Measurements from ENCODE around the gene COX11.

COX11 gene

GRCh38 chr17:54956791-54957190 is 11.7 kb downstream of the COX11 start:
- no peak for DNase-seq

- no peak for DNase-seq
Observed at GRCh38 chr17:54951286-54951685, 17.2 kb downstream of the COX11 start.

- DNase-seq, result no peak
Observed at GRCh38 chr17:54950116-54950515, 18.3 kb downstream of the COX11 start.

GRCh38 chr17:54948380-54948779 is 20.1 kb downstream of the COX11 start:
- DNase-seq, result no peak

- DNase-seq, result no peak
Observed at GRCh38 chr17:54947396-54947795, 21.1 kb downstream of the COX11 start.

GRCh38 chr17:54945671-54946070 is 22.8 kb downstream of the COX11 start:
- no peak for DNase-seq

GRCh38 chr17:54945231-54945630 is 23.2 kb downstream of the COX11 start:
- DNase-seq, result no peak

- no peak for DNase-seq
Observed at GRCh38 chr17:54944796-54945195, 23.7 kb downstream of the COX11 start.

GRCh38 chr17:54941285-54941684 is 27.2 kb downstream of the COX11 start:
- DNase-seq, result no peak

- DNase-seq, result no peak
Observed at GRCh38 chr17:54937426-54937825, 31.0 kb downstream of the COX11 start.

GRCh38 chr17:54937018-54937417 is 31.4 kb downstream of the COX11 start:
- DNase-seq, result no peak

- DNase-seq, result no peak
Observed at GRCh38 chr17:54935471-54935870, 33.0 kb downstream of the COX11 start.

- no peak for DNase-seq
Observed at GRCh38 chr17:54933921-54934320, 34.5 kb downstream of the COX11 start.

- DNase-seq, result no peak
Observed at GRCh38 chr17:54932711-54933110, 35.7 kb downstream of the COX11 start.

GRCh38 chr17:54927525-54927924 is 40.9 kb downstream of the COX11 start:
- DNase-seq, result no peak

GRCh38 chr17:54924405-54924804 is 44.0 kb downstream of the COX11 start:
- DNase-seq, result no peak

- no peak for DNase-seq
Observed at GRCh38 chr17:54920819-54921218, 47.6 kb downstream of the COX11 start.

GRCh38 chr17:54919425-54919824 is 49.0 kb downstream of the COX11 start:
- no peak for DNase-seq

- DNase-seq, result no peak
Observed at GRCh38 chr17:54916721-54917120, 51.7 kb downstream of the COX11 start.

All from activated CD4-positive, CD25-positive, alpha-beta regulatory T cell (primary cell).